Keratinocyte (primary cell): ENCODE measurements around the gene CCDC87. TPM values are rescaled to one million over a fixed set of nuclear protein-coding genes. Genes with fewer than 3 reads are reported as not detected.

Source experiments
- DNase-seq: peaks from one replicate; pipeline ENCODE4 v3.0.0-alpha.2; 2011; ENCODE audit warnings: low read depth, missing footprints, low spot score
- FAIRE-seq: peaks from 2 replicates; lab custom pipeline; 2011; peaks lifted over from hg19 to GRCh38; lab: Jason Lieb, UNC
- H2AFZ ChIP-seq: 2 replicates; pipeline ENCODE4 v1.6.0; 2012; ENCODE audit warnings: low read length, control low read depth, inconsistent platforms; ENCODE audit not compliant: control insufficient read depth
- H3K27ac ChIP-seq: 2 replicates; pipeline ENCODE4 v1.5.1; 2011; ENCODE audit warnings: low read length; ENCODE audit not compliant: control insufficient read depth, insufficient read depth
- H3K27me3 ChIP-seq: 3 replicates; pipeline ENCODE4 v1.6.0; 2011; ENCODE audit warnings: low read length; ENCODE audit not compliant: control insufficient read depth, insufficient read depth; ENCODE audit errors: extremely low read depth
- H3K36me3 ChIP-seq, 2 experiments: 2 replicates in 1 of 2; 3 replicates in 1 of 2; pipeline ENCODE4 v1.5.1; 2011; ENCODE audit warnings: low read length in 2 of 2, mild to moderate bottlenecking in 1 of 2; ENCODE audit not compliant: control insufficient read depth in 2 of 2, insufficient read depth in 2 of 2; ENCODE audit errors: extremely low read depth in 1 of 2
- H3K4me1 ChIP-seq: 3 replicates; pipeline ENCODE4 v1.5.1; 2011; ENCODE audit warnings: low read length; ENCODE audit not compliant: control insufficient read depth, insufficient read depth; ENCODE audit errors: extremely low read depth
- H3K4me2 ChIP-seq: 3 replicates; pipeline ENCODE4 v1.6.0; 2011; ENCODE audit warnings: low read depth, low read length; ENCODE audit not compliant: control insufficient read depth, insufficient read depth; ENCODE audit errors: extremely low read depth
- H3K4me3 ChIP-seq, 3 experiments: fragments of 200-600 bp in 1 of 3; sonication (generic) in 1 of 3; 2 replicates in 2 of 3; 3 replicates in 1 of 3; pipeline ENCODE4 v1.5.1; 2011 to 2016; ENCODE audit warnings: low read length in 3 of 3, mild to moderate bottlenecking in 3 of 3, control low read depth in 2 of 3, inconsistent platforms in 1 of 3, low read depth in 1 of 3, mixed read lengths in 1 of 3, mixed run types in 1 of 3, moderate library complexity in 1 of 3; ENCODE audit not compliant: control insufficient read depth in 2 of 3, insufficient read depth in 2 of 3; ENCODE audit errors: extremely low read depth in 1 of 3
- H3K79me2 ChIP-seq: 2 replicates; pipeline ENCODE4 v1.6.0; 2012; ENCODE audit warnings: low read length; ENCODE audit not compliant: control insufficient read depth, insufficient read depth
- H3K9ac ChIP-seq: 3 replicates; pipeline ENCODE4 v1.6.0; 2011; ENCODE audit warnings: low read length; ENCODE audit not compliant: control insufficient read depth, insufficient read depth; ENCODE audit errors: extremely low read depth
- H3K9me1 ChIP-seq: 3 replicates; pipeline ENCODE4 v1.6.0; 2011; ENCODE audit warnings: low read length; ENCODE audit not compliant: control insufficient read depth, insufficient read depth; ENCODE audit errors: extremely low read depth
- H3K9me3 ChIP-seq: 2 replicates; pipeline ENCODE4 v1.5.1; 2012; ENCODE audit warnings: low read depth, low read length; ENCODE audit not compliant: control insufficient read depth
- H4K20me1 ChIP-seq: 3 replicates; pipeline ENCODE4 v1.6.0; 2011; ENCODE audit warnings: low read length; ENCODE audit not compliant: control insufficient read depth, insufficient read depth; ENCODE audit errors: extremely low read depth
- CTCF ChIP-seq, 3 experiments: IDR thresholded peaks in 1 of 3; conservative IDR thresholded peaks in 1 of 3; optimal IDR thresholded peaks in 1 of 3; 2 replicates in 2 of 3; 3 replicates in 1 of 3; pipeline versions ENCODE3 to v1.5.1; 2011; ENCODE audit warnings: low read length in 3 of 3, mild to moderate bottlenecking in 3 of 3, moderate library complexity in 2 of 3, control low read depth in 1 of 3, inconsistent platforms in 1 of 3; ENCODE audit not compliant: insufficient read depth in 2 of 3; ENCODE audit errors: extremely low read depth in 1 of 3
- EZH2 ChIP-seq: IDR thresholded peaks from one replicate; pipeline ENCODE4 v1.6.1; 2012; ENCODE audit warnings: inconsistent platforms, mild to moderate bottlenecking, low read length, moderate library complexity
- dilution Hi-C: fragments of 300-500 bp; cut with MboI; formaldehyde crosslinking; loops from one replicate; pipeline ENCODE4 v1.7.0; 2020; ENCODE audit warnings: low sequenced_read_pairs; ENCODE audit not compliant: extremely low pct_ligation_motif_present
- polyA plus RNA-seq, 5 experiments: library from polyadenylated mRNA; depleted of rRNA in 3 of 5; stranded (reverse) in 3 of 5; stranded (forward) in 1 of 5; unstranded in 1 of 5; fragments of >200 nt; gene quantifications; 1 replicate in 1 of 5; 2 replicates in 3 of 5; 3 replicates in 1 of 5; pipeline versions ENCODE4 v1.2.1 to v1.2.3, GENCODE V29; 2011 to 2012; ENCODE audit warnings: missing spikeins in 2 of 5, low read depth in 1 of 5, low replicate concordance in 1 of 5

Gene CCDC87
- polyA plus RNA-seq, 1 donor (not counting 4 experiments of a cell fraction or from before 2014, with no cell fraction given) = 0.07 TPM

- Histone ChIP-seq H3K9me1 (no peaks in the 10 kb centered on the region), H3K36me3 (peaks cover 8 to 23% of the 10 kb centered on the region in 2 experiments), H4K20me1 (no peaks in the 10 kb centered on the region), H3K4me2 (no peak overlapping the region), H3K27ac (no peak overlapping the region), H3K9me3 (no peaks in the 10 kb centered on the region), H2AFZ (no peak overlapping the region), H3K4me1 (peaks cover 7% of the 10 kb centered on the region), H3K4me3 (no peak overlapping the region), H3K79me2 (no peaks in the 10 kb centered on the region), H3K27me3 (no peaks in the 10 kb centered on the region), H3K9ac (no peak overlapping the region)
- DNase-seq = no peak
- no peak for FAIRE-seq
- TF ChIP-seq EZH2 (no peak), CTCF (optimal IDR thresholded peaks at IDR 0.05 in 1 of 3, IDR thresholded peaks at IDR 0.05 in 1 of 3, conservative IDR thresholded peaks at IDR 0.05 in 1 of 3; ENCODE audit: extremely low read depth in 1 of 3, insufficient read depth in 2 of 3, low read length in 3 of 3) (no peak)
- dilution Hi-C loops = no loop called here
Observed at GRCh38 chr11:66600631-66601233, 7.9 kb upstream of the CCDC87 start.

GRCh38 chr11:66600219-66600618 lies 7.4 kb upstream of the CCDC87 start:
- H3K36me3 ChIP-seq = peaks cover 4 to 20% of the 10 kb centered on the region in 2 experiments
- no peaks in the 10 kb centered on the region for H3K79me2 ChIP-seq

More at GRCh38 chr11:66600219-66600618, 7.4 kb upstream of the CCDC87 start:
- DNase-seq = no peak
- H3K27me3 ChIP-seq = no peaks in the 10 kb centered on the region
- no peak overlapping the region for H2AFZ ChIP-seq
- no peaks in the 10 kb centered on the region for H3K9me1 ChIP-seq
- H4K20me1 ChIP-seq = no peaks in the 10 kb centered on the region
- no peak for TF ChIP-seq CTCF (optimal IDR thresholded peaks at IDR 0.05 in 1 of 3, IDR thresholded peaks at IDR 0.05 in 1 of 3, conservative IDR thresholded peaks at IDR 0.05 in 1 of 3; ENCODE audit: extremely low read depth in 1 of 3, insufficient read depth in 2 of 3, low read length in 3 of 3)
- TF ChIP-seq EZH2 = no peak
- H3K27ac ChIP-seq = no peak overlapping the region
- no peak overlapping the region for H3K4me2 ChIP-seq
- FAIRE-seq = no peak
- H3K4me3 ChIP-seq = no peak overlapping the region
- dilution Hi-C loops = no loop called here
- H3K4me1 ChIP-seq = peaks cover 7% of the 10 kb centered on the region
- H3K9me3 ChIP-seq = no peaks in the 10 kb centered on the region
- H3K9ac ChIP-seq = no peak overlapping the region
